HFFc6 (cell line): Measurements from ENCODE around the gene DSTN. TPM values are rescaled to one million over a fixed set of nuclear protein-coding genes. Genes with fewer than 3 reads are reported as not detected.

Source experiments
- DNase-seq: peaks from one replicate; pipeline ENCODE4 v3.0.0-alpha.2; 2018
- H3K27ac Mint-ChIP-seq: 2 replicates; pipeline ENCODE4 v1.8.0; 2020; ENCODE audit warnings: mild to moderate bottlenecking, mixed read lengths
- H3K27me3 Mint-ChIP-seq: 2 replicates; pipeline ENCODE4 v1.8.0; 2021; ENCODE audit warnings: mild to moderate bottlenecking, moderate library complexity, mixed read lengths; ENCODE audit not compliant: insufficient read depth
- H3K36me3 Mint-ChIP-seq: 2 replicates; pipeline ENCODE4 v1.8.0; 2021; ENCODE audit warnings: low read depth, mixed read lengths
- H3K4me1 Mint-ChIP-seq: 2 replicates; pipeline ENCODE4 v1.8.0; 2020; ENCODE audit warnings: low read depth, mixed read lengths
- H3K4me3 Mint-ChIP-seq: 2 replicates; pipeline ENCODE4 v1.8.0; 2020; ENCODE audit warnings: mild to moderate bottlenecking, moderate library complexity, mixed read lengths
- H3K9me3 Mint-ChIP-seq: 2 replicates; pipeline ENCODE4 v1.8.0; 2020; ENCODE audit warnings: mild to moderate bottlenecking, mixed read lengths
- CTCF ChIP-seq: fragments of 200-600 bp; sonication (generic); IDR thresholded peaks from 2 replicates; pipeline ENCODE4 v1.5.0; 2021; ENCODE audit warnings: antibody characterized with exemption, mild to moderate bottlenecking
- total RNA-seq, 6 experiments: library from RNA; stranded (reverse); fragmentation: NEBNext Ultra II Directional; extraction: Animal tissue kit (Norgen Biotek cat#: 25700); gene quantifications; 2 replicates in 1 of 6; 3 replicates in 5 of 6; pipeline ENCODE4 v1.2.3, GENCODE V29; 2021

Gene DSTN
- total RNA-seq, 6 experiments from 2014 or later, result 497 to 624 (median 521) TPM

GRCh38 chr20:17605131-17605660 lies 35.3 kb downstream of the DSTN start:
- Mint-ChIP-seq H3K27me3 (peaks cover 22% of the 10 kb centered on the region), H3K36me3 (peaks cover 31% of the 10 kb centered on the region), H3K4me3 (no peak overlapping the region), H3K4me1 (peaks cover 36% of the 10 kb centered on the region), H3K27ac (peak overlapping the region; percentile 55), H3K9me3 (peaks cover 8% of the 10 kb centered on the region; the same call in 1 of the 2 replicates)
- DNase-seq, result no peak
- TF ChIP-seq CTCF, result no peak

GRCh38 chr20:17606001-17606400 lies 36.1 kb downstream of the DSTN start:
- Mint-ChIP-seq H3K27me3 (peaks cover 29% of the 10 kb centered on the region), H3K9me3 (peaks cover 10% of the 10 kb centered on the region; the same call in 1 of the 2 replicates), H3K36me3 (peaks cover 31% of the 10 kb centered on the region), H3K4me1 (peaks cover 28% of the 10 kb centered on the region), H3K27ac (peak overlapping the region; percentile 5; the same call in 1 of the 2 replicates), H3K4me3 (no peak overlapping the region)
- no peak for DNase-seq
- TF ChIP-seq CTCF, result no peak

- H3K4me1 Mint-ChIP-seq, result peaks cover 28% of the 10 kb centered on the region
- peaks cover 55% of the 10 kb centered on the region for H3K27me3 Mint-ChIP-seq
- TF ChIP-seq CTCF, result no peak
- no peak for DNase-seq
- peak overlapping the region; percentile 76 for H3K27ac Mint-ChIP-seq
- H3K36me3 Mint-ChIP-seq, result peaks cover 18% of the 10 kb centered on the region
- H3K4me3 Mint-ChIP-seq, result no peak overlapping the region
- peaks cover 10% of the 10 kb centered on the region; the same call in 1 of the 2 replicates for H3K9me3 Mint-ChIP-seq
Measured at GRCh38 chr20:17608701-17609497, 39.0 kb downstream of the DSTN start.

GRCh38 chr20:17609811-17610377 lies 40.0 kb downstream of the DSTN start:
- H3K4me3 Mint-ChIP-seq, result peak overlapping the region; percentile 44; the same call in 1 of the 2 replicates
- H3K4me1 Mint-ChIP-seq, result peaks cover 23% of the 10 kb centered on the region
- peak overlapping the region; percentile 76 for H3K27ac Mint-ChIP-seq
- DNase-seq, result no peak
- no peak for TF ChIP-seq CTCF
- H3K36me3 Mint-ChIP-seq, result peaks cover 10% of the 10 kb centered on the region
- H3K9me3 Mint-ChIP-seq, result peaks cover 10% of the 10 kb centered on the region; the same call in 1 of the 2 replicates
- peaks cover 62% of the 10 kb centered on the region for H3K27me3 Mint-ChIP-seq

DNA sequence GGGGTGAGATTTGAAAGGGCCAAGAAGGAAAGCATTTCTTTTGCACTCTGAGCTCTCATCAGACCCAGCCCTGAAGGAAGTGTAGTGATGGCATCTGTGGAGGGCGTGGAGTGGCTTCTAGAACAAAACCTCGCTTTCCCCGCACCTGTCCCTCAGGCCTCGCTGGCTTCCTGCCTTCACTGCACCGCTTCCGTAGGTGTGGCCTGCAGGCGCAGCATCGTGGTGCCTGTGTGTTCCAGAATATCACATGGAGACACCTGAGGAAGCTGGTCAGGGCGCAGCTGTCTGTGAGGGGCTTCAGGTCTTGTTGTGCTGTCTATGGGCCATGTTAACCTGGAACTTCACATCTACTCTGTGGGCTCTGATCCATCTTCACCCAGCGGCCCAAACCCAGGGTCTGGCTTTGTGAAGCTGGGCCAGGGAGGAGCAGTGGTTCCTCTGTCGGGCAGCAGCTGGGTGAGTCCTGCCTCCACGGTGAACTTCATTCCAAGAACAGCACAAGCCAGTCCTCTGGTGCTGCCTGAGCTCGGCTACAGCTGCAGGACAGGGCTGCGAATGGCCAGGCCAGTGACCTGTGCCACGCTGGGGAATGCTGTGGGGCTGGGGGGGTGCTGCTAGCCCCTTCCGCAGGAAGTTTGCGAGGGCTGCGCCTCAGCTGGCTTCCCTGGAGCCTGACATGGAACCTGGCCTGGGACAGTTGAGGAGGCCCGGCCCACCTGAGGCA lies 40.9 kb downstream of the DSTN start:
- no peak for DNase-seq
- no peak for TF ChIP-seq CTCF

More for the DNA sequence above, 40.9 kb downstream of the DSTN start:
- peaks cover 7% of the 10 kb centered on the region for H3K36me3 Mint-ChIP-seq
- H3K4me3 Mint-ChIP-seq, result peak overlapping the region; percentile 44; the same call in 1 of the 2 replicates
- H3K27me3 Mint-ChIP-seq, result peaks cover 67% of the 10 kb centered on the region
- H3K27ac Mint-ChIP-seq, result peak overlapping the region; percentile 76
- peaks cover 10% of the 10 kb centered on the region; the same call in 1 of the 2 replicates for H3K9me3 Mint-ChIP-seq
- peaks cover 16% of the 10 kb centered on the region for H3K4me1 Mint-ChIP-seq
